GM12872 (cell line): ENCODE data around the gene SLC44A1.

ENCODE experiments used
- TF ChIP-seq, protein P1 (sequence below): IDR thresholded peaks from 3 replicates; pipeline ENCODE4 v1.5.1; 2011; ENCODE audit warnings: low read depth, mild to moderate bottlenecking, low read length, moderate library complexity; ENCODE audit not compliant: insufficient read depth

The SLC44A1 gene

DNA sequence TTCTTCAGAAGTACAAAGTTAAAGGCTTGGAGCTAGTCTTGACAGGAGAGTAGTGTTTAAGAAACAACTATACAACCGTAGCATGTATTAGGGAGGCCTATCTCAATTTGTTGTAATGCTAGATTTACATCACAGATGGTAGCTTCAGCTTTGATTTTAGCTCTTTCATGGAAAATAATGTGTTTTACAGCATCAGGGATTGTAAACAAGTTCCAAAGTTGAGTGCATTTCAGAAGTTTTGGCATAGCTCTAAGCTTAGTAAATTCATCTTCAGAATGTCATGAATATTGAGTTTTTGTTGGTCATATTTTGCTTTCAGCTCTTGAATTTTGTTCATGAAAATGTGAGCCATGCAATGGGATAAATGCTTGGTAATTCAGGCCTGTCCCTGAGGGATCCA is 30.7 kb downstream of the SLC44A1 start:
- TF ChIP-seq, protein P1, sequence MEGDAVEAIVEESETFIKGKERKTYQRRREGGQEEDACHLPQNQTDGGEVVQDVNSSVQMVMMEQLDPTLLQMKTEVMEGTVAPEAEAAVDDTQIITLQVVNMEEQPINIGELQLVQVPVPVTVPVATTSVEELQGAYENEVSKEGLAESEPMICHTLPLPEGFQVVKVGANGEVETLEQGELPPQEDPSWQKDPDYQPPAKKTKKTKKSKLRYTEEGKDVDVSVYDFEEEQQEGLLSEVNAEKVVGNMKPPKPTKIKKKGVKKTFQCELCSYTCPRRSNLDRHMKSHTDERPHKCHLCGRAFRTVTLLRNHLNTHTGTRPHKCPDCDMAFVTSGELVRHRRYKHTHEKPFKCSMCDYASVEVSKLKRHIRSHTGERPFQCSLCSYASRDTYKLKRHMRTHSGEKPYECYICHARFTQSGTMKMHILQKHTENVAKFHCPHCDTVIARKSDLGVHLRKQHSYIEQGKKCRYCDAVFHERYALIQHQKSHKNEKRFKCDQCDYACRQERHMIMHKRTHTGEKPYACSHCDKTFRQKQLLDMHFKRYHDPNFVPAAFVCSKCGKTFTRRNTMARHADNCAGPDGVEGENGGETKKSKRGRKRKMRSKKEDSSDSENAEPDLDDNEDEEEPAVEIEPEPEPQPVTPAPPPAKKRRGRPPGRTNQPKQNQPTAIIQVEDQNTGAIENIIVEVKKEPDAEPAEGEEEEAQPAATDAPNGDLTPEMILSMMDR = no peak

DNA sequence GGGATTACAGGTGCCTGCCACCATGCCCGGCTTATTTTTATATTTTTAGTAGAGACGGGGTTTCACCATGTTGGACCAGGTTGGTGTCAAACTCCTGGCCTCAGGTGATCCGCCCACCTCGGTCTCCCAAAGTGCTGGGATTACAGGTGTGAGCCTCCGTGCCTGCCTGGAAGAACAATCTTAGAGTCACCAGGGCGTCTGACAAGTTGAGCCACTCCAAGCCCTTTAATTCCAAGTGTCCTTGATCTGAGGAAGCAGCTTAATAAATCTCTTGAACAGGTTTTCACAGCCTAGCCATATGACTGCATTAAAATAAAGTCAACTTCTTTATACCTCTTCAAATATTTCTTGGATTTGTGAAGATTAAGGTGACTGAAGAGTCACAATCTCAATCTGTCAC is 31.5 kb downstream of the SLC44A1 start:
- TF ChIP-seq, protein P1 = no peak

DNA sequence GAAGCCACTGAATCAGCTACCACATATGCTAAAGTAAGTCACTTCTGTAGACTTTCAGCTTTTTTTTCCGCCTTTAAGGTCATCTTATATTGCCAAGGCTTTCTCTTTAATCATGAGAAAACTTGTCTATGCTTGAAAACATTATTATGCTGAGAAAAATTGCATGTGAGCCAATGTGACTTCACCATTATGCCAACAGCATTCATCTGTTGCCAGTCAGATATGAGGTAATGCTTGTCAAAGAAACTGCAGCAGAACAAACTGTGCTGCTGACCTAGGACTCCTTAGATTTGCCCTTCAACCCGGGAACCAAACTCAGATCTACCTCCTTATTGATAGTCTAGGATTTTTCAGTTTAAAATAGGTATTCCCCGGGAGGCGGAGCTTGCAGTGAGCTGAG is 34.3 kb downstream of the SLC44A1 start:
- TF ChIP-seq, protein P1 = no peak

DNA sequence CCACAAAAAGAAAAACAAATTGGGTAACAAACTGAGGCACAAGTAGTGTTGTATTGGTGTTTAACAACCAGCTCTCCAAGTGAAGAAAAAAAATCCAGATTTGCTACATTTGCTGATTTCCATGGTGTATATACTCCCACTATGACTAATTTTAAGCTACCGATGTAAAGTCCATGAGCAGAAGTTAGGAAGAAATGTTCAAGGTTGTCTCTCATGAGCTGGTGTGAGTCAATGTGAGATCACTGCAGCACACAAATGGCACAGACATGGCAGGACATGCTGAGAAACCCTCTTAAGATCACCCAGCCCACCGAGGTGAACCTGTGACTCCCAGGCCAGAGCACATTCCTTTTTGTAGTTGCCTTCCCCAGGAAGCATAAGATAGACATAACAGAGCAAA is 36.2 kb downstream of the SLC44A1 start:
- TF ChIP-seq, protein P1 = no peak

DNA sequence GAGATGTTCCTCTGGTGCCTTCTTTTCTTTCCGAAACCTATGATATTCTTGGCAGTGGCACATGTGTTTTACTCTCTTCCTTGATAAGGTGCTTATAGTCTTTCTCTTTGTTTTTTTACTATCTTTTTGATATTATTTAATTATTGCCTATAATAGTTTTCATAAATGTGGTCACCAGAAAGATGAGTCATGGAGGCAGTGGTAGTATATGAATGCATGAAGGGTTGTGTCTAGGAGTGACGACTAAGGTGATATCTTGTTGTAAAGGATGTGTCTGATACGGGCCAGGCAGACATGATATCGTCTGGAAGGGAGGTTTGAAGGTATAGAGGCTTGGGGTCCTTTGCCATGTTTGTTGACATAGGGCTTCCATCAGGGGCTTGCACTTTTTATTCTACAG is 36.8 kb downstream of the SLC44A1 start:
- TF ChIP-seq, protein P1 = no peak

DNA sequence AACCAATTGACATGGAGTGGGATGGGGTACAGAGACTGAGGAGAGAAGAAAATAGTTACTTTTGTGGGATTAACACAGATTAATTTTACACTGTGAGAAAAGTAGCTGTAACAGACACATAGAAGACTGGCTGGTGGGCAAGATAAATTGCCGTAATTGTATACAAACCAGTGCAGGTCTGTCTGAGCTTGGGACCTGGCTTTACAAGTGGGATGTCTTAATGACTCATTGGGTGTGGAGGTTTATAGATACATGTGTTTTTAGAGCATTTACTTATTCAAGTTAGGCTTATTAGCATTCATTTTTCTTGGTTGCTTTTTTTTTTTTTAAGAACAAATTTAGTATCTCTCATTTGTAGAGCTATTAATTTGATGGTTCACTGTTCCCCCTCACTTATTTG is 37.5 kb downstream of the SLC44A1 start:
- TF ChIP-seq, protein P1 = no peak

DNA sequence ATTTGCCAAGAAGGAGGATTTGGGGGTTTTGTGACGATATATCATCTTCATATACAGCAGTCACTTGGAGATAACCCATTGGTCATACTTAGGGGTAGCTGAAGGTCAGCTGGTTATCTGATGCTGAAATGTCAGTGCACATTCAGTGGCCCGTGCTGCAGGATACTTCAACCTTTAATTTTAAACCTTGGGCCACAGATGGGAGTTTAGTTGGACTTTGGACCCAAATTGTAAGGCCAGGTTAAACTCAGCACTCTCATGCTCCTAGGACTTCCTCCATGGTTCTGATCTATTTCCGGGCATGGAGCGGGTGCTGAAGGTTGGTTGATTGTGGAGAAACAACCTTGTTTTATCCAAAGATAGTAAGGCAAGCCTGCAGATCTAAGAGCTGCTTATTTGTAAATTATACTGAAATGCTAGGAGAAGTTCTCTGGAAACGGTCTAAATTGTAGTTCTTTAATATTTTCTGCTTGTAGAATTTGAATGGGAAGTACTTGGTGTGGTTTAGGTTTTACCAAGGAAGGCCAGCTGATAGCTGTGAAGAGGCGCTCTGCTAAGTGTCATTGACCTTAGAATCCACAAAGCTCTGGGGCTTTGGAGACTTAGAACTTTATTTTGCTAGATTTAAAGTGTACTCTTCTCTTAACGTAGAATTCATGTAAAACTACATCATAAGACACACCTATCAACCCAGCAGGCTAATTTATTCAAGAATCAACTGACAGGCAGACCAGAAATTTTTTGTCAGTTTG is 38.6 kb downstream of the SLC44A1 start:
- TF ChIP-seq, protein P1 = no peak

DNA sequence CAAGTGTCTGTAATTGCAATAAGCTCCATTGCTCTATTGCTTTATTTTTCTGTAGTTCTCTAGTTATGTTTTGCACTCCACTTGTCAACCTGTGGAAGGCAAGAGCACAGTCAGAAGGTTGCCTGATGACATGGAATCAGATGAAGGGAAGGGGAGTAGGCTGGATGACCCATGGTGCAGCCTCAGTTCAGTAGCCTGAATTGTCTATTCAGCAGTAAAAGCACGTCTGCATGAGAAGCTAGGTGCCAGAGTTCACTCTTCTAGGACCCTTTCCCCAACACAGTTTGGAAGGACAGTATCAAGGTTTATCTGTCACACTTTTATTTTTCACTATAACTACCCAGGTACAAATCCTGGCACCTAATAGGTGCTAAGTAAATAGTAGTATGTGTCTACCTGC is 39.3 kb downstream of the SLC44A1 start:
- TF ChIP-seq, protein P1 = no peak
